ENCODE data around the gene MTHFD2L.
"Not testable (repeated sequence)": the region's sequence is repeated elsewhere in the genome, so short reads cannot be mapped to it uniquely, and the experiment has no call there.

Gene MTHFD2L

DNA sequence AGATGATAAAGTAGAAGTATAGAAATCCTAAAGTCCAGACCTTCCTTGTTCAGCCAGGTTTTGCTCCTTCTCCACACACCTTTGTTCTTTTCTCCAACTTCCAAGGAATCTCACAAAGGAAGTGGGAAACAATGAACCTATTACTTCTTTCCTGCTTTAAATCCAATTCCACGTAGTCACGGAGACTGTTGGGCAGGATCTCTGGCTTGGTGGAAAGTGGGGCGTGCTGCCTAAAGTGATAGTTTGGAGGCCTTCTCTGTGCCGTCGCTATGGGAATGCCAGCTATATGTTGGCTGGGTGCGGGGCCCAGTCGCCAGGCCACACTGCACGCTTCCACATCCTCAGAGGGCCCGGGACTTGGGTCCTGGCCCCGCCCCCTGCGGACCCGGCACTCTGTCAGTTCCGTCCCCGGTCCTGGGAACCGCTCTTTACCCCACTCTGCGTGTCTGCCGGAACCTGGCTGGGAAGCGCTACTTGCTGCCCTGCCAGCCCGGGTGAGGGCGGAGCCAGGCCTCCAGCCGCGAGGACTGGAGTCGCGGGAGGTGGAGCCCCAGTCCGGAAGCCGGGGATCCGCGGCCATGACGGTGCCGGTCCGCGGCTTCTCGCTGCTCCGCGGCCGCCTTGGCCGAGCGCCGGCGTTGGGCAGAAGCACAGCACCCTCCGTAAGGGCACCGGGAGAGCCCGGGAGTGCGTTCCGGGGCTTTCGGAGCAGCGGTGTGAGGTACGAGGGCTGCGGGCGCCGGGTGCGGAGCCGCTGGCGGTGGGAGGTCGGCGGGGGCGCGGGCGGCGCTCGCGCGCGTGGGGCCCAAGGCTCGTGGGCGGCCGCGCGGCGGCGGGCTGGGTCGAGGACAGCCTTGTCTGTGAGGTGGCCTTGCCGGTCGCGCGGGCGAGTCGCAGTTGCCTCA, at the start of gene MTHFD2L:
Gene MTHFD2L, plus strand, starts transcription at position 558 of the 905 bp plus-strand sequence. Its CDS starts 21 bp downstream, at position 579.
- DNase-seq: peak; percentile 89

DNA sequence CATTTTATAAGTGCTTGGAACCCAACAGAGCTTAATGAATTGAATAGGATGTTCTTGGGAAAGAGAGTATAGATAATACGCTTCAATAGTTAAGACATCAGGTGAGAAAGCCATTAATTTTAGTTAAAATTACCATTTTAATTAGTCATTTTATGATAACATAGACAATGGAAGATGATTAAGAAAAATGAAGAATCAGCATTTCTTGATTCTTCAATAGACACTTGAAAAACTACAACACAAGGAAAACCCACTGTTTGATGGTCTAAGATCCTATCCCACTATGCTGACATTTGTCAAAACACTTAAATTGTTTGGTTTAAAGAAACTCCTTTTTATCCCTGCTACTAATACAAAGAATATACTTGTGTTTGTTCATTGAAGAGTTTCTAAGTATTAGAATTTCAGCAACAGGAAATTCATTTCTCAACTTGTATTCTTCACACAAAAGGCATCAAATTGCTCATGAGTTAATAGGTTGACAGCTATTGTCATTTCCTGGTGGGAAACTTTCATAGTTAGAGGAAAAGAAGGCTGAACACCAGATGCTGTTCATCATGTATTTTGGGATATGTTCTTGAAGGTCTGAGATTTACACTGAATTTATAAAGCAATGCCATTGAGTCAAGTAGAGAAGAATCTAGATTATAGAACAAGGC, 49.3 kb upstream of the MTHFD2L start:
- DNase-seq: no peak

DNA sequence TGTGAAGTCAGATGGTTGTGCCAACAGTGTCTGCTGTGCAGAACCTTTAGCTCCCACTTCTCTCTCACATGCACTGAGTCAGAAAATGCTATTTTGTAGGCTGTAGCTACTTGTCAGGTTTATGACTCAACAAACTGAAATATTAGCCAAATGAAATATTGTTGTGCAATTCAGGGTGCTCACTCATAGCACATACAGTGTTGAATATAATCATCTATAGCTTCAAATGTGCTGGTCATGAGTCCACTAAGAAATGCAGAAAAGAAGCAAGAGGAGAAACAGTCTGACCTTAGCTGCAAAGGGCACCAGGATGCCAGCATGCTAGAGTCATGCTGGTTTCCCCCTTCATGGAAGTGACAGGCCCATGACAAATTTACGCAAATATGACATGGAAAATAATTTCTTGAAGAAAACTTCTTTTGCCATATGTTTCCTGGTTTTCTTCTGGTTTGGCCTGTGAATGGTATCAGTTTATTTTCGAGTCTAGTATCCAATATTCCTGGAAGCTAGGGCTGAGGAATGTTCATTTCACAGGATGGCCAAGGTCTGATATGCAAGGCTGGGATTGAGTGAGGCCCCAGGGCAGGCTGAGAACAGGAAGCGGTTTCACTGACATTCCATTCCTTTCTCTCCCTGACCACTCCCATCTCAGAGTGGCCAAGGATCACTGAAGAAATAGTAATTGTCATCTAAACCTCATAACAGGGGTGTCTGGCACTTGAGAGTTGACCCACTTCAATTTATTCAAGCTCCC, 48.6 kb upstream of the MTHFD2L start:
- DNase-seq: peak; percentile 77

DNA sequence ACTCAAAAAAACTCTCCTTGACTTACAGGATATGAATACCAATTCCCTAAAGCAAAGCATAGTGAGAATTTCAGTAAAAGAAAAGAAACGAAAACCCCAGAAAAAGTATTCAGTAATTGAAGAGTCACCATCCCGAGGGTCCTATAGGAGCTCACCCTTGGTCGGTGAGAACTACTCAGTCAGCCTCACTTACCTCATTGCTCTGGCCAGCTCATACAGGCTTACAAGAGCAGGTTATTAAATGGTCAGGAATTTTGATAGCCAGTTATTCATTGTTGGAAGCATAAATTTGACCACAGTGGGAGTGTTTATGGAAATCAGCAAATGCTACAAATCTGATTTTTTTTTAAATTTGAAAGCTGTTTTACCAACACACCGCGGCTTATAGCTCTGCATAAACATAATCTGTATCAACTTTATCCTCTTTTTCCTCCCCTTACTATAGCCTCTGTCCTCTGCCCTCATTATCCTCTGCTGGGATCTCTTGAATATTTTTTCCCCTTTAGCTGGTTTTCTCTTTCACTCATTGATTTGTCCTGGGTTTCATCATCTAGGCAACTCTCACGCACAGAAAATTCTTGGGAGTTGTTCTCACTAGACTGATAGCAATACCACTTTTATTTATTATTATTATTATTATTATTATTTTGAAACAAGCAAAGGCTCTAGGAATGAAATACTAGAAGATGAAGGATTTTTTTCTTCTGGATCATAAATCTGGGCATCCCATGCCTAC, 47.9 kb upstream of the MTHFD2L start:
- no peak for DNase-seq

DNA sequence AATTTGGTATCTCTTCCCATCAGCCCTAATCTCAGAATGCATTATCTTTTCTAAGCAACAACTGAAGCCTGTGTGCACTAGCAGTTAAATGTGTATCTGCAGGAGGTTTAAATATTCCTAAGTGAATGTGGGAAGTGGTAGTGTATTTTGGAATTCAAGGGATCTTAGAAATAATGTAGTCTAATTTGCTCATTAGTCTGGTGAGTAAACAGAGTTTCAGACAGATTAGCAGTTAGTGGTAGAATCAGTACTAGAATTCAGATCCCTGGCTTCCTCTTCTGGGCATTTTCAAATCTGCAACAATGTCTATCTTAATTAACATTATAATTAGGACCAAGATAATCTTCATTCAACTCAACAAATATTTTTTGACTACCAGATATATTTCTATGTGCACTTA, 47.2 kb upstream of the MTHFD2L start:
- no peak for DNase-seq

DNA sequence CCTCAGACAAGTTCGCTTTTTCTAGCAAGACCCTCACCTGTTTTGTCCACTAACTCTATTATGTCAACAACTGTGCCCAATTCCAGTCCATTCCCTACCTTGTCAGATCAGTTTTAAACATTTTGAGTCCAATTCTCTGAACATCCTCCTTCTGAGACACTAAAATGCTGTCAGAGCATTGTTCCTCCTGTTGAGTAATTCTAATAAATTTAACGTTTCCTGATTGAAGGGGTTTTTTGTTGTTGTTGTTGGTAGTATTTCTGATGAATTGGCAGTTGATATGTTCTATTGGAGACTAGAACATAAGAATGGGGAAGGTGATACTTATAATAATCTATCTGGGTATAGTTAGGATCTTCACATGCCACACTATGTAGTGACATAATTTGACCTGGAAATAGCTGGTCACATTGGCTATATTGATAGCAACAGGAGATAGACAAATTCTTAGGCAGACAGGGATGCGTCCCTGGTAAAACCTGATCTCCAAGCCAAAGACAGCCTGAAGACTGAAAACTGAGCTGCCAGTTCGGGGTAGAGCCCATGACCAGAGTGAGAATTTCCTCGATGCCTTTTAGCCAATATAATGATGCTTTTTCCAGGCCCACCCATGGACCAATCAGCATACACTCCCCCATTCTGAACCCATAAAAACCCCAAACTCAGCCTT, 46.5 kb upstream of the MTHFD2L start:
- no peak for DNase-seq

DNA sequence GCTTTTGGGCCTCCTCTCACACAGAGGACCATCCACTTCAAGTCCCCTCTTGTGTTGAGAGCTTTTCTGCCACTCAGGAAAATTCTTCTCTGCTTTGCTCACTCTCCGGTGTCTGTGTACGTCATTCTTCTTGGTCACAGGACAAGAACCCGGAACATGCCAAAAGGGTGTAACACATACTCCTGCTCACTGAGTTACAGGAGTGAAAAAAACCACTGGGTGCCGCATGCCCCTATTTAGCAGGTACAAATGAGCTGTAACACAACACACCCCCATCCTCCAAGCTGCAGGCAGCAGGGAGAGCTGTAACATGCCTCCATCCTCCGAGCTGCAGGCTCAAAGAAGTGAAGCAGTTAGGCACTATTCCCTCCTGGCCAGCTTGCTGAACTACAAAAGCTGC, 45.9 kb upstream of the MTHFD2L start:
- no peak for DNase-seq

DNA sequence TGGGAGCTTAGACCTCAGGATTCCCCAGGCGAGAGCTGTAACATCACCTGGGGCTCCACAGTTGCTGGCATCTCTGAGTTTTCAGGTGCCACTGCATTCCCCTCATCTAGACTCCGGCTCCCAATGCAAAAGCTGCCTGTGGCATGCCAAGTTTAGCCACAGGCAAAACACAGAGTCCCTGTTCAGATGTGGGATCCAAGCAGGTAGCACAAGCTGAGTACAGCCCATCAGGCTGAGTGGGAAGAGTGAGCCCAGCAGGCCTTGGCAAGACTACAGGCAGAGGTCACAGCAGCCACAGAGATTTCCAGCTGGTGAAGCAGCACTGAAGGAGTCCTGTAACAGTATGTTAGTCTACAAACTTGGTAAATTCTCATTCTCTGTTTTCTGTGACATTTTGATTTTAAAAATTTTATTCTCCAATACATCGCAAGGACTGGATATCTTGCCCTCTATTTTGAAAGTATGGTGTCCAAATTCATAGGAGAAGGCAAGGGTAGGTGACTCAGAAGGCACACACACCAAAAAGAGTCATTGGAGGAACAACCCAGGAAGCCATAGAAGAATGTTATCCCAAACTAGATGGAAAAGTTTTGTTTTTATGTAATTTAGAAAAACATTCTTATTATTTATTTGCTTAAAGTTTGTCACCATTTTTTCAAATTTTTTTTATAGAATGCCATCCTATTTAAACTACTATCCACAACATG, 45.4 kb upstream of the MTHFD2L start:
- DNase-seq: no peak

DNA sequence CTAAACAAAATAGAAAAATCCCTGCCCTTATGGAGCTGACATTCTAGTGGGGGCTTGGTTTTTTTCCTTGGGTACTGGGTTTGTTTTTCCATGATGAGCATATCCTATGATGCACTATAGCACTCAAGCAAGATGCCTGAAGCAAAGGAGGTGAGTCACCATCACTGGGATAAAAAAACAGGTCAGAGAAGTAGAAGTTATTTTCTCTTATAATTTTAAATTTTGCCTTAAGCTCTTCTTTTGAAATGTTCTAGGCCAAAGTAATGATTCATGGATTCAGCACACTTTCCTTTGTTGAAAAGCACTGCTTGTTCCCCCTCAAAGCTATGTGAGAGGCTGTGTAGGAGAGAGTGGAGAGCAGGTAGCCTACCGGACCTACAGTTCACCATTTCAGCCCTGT, 43.7 kb upstream of the MTHFD2L start:
- no peak for DNase-seq

DNA sequence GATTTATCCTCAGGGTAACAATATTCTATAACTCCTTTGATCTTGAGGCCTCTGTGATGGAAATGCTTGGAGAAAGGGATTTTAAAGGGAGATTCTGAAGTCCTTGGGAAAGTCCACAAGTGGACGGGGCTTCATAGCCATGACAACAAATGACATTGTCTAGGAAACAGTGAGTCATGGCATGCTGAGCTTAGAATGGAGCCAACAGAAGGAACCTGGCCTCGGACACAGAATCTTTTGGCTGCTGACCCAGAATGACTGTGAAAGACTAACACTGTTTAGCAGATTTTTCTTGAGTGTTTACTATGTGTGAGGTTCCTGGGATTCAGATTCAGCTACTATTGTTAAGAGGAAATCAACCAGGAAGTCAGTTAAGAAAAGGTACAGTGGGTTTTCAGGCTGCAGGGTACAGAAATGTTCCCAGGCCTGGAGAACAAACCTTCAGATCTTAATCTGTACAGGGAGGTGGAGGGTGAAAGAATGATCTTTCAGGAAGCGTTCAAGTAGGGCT, 40.8 kb upstream of the MTHFD2L start:
- no peak for DNase-seq

DNA sequence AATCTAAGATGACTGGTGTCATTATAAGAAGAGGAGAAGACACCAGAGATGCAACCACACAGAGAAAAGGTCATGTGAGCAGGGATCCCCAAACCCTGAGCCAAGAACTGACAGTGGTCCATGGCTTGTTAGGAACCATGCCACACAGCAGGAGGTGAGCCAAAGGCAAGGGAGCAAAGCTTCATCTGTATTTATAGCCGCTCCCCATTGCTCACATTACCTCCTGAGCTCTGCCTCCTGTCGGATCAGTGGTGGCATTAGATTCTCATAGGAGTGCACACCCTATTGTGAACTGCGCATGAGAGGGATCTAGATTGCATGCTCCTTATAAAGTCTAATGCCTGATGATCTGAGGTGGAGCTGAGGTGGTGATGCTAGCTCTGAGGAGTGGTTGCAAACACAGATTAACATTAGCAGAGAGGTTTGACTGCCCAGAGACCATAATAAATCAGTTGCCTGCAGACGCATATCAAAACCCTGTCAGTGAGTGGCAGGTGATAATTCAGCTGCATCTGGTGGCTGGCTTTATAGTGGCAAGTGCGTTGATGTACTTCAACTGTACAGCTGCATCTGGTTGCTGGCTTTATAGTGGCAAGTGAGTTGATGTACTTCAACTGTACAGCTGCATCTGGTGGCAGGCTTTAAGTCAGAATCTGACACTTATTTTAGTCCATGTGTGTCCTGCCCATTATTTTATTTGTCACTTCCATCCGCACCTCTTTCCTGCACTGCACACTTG, 39.1 kb upstream of the MTHFD2L start:
- DNase-seq: no peak

DNA sequence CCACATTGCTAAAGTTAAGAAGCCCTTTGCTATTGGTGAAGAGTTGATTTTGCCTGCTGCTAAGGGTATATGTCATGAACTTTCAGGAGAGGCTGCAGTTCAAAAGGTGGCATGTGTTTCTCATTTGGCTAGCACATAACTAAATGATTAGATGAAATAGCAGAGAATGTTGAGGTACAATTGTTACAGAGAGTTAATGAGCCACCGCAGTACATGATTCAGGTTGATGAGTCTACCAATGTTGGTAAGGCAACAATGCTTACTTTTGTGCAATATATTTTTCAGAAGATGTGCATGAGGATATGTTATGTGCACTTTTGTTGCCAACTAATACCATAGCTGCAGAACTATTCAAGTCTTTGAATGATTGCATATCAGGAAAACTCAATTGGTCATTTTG, 37.8 kb upstream of the MTHFD2L start:
- no peak for DNase-seq

DNA sequence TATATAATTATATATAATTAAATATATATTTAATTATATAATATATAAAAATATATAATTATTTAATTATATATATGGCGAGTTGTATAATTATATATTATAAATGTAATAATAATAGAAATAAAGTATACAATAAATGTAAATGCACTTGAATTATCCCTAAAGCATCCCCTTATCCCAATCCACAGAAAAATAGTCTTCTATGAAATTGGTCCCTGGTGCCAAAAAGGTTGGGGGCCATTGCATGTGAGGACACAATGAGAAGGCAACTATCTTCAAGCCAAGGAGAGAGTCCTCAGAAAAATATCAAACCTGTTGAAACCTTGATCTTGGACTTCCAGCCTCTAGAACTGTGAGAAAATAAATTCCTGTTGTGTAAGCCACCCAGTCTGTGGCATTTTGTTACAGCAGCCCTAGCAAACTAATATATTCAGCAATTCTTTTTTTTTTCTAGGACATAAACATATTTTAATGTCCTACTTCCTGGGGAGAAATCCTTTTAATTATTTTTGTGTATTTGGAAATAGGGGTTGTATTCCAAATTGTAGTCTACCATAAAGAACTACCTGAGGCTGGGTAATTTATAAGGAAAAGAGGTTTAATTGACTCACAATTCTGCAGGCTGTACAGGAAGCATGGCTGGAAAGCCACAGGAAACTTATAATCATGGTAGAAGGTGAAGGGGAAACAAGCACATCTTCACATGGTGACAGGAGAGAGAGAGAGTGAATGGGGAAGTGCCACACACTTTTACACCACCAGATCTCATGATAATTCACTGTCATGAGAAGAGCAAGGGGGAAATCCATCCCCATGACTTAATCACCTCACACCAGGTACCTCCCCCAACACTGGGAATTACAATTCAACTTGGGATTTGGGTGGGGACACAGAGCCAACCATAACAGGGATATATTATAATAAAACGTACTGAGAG, 36.0 kb upstream of the MTHFD2L start:
- DNase-seq: no peak

DNA sequence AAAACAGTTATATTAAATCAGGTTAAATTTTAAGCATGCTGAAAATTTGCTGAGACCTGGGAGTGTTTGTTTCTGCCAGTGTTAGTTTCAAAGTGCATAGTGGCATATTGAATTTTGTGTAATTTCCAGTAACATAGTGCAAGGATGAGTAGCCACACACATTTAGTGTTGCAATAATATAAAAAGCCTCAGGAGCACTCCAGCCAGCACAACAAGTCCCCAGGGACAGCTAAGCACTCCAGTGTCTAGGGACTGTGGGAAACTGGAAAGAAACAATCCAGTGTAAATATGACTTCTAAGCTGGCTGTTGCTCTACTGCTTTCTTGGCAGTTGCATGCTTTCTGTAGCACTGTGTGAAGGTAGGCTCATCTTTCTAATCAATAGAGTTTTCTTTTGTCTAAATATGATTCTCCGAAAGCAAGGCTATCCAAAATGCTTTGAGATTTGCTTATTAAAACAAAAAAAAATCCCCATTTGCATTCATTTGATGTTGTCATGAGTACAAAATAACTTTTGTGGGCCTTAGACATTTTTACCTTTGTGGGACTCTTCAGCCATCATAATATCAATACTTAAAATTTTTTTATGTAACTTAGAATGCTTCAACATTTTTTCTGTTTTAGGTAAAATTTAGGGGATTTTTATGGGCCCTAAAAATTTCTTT, 34.7 kb upstream of the MTHFD2L start:
- DNase-seq: no peak

DNA sequence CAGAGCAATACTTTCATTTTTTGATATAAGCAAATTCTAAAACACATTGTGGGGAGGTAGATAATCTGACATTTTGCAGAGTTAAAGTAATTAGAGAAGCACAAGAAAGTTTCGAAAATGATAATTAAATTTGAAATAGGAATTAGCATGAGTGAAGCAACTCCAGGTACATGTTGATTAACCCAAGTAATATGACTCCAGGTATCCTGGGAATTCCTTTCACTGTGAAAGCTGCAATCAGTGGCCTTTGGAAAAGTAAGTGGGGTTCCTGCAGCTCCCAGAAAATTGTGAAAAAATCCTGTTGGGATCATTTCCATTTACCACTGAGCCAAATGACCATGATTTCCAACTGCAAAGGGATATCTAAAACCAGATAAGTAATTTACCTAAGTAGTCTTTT, 32.9 kb upstream of the MTHFD2L start:
- no peak for DNase-seq

DNA sequence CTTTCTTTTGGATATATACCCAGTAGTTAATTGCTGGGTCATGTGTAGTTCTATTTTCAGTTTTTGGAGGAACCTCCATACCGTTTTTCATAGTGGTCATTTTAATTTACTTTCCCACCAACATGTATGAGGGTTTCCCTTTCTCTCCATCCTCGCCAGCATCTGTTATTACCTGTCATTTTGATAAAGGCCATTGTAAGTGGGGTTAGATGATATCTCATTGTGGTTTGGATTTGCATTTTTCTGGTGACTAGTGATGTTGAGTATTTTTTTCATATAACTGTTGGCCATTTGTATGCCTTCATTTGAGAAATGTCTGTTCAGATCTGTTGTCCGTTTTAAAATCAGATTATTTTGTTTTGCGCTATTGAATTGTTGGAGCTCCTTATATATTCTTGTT, 30.2 kb upstream of the MTHFD2L start:
- no peak for DNase-seq

DNA sequence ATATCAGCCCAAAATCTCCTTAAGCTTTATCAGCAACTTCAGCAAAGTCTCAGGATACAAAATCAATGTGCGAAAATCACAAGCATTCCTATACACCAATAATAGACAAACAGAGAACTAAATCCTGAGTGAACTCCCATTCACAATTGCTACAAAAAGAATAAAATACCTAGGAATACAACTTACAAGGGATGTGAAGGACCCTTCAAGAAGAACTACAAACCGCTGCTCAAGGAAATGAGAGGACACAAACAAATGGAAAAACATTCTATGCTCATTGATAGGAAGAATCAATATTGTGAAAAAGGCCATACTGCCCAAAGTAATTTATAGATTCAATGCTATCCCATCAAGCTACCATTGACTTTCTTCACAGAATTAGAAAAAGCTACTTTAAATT, 27.1 kb upstream of the MTHFD2L start:
- DNase-seq: not testable (repeated sequence)

DNA sequence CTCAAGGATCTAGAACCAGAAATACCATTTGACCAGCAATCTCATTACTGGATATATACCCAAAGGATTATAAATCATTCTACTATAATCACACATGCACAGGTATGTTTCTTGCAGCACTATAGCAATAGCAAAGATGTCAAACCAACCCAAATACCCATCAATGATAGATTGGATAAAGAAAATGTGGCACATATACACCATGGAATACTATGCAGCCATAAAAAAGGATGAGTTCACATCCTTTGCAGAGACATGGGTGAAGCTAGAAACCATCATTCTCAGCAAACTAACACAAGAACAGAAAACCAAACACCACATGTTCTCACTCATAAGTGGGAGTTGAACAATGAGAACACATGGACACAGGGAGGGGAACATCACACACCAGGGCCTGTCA, 25.7 kb upstream of the MTHFD2L start:
- DNase-seq: not testable (repeated sequence)

DNA sequence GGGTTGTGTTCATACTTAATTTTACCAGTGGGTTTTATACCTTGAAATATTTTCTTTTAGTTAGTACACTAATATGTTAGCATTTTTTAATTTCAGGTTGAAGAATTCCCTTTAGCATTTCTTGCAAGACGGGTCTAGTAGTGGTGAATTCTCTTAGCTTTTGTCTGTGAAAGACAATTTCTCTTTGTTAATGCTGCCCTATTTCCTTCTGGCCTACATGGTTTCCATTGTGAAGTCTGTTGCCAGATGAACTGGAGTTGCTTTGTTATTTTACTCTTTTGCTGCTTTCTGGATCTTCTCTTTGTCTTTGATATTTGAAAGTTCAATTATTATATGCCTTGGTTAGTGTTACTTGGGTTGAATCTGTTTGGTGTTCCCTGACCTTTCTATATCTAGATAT, 25.0 kb upstream of the MTHFD2L start:
- DNase-seq: no peak
